ENCODE measurements around the gene TSPO. TPM values are rescaled to one million over a fixed set of nuclear protein-coding genes. Genes with fewer than 3 reads are reported as not detected.

Gene TSPO
- total and polyA plus RNA-seq, 2 of the 8 experiments (the other 6 are each of a cell fraction or from before 2014, with no cell fraction given), result 19.9 to 51.5 TPM

DNA sequence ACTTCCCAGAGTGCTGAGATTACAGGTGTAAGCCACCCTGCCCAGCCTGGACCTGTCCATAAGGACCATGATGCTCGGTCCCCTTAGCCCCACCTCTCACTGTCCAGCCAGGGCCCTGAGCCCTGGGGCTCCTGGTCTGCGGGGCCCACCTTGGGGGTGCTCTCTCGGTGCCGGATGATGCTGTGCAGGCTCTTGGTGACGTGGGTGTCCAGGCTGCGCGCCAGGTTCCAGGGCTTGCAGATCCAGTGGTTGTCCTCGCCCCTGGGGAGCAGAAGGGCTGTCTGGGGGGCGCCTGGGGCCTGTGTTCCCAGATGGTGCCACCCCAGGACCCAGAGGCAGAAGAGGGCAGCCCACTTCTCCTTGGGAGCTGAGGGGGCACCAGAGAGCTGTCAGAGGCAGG lies 22.2 kb downstream of the TSPO start:
- H2AK5ac ChIP-seq (ENCODE audit: low read depth, low read length), result no peak overlapping the region

More for the DNA sequence above, 22.2 kb downstream of the TSPO start:
- Histone ChIP-seq H2BK12ac (ENCODE audit: low read depth, low read length) (no peak overlapping the region), H4K5ac (ENCODE audit: insufficient read length, low read depth, low read length) (no peak overlapping the region), H2AFZ (ENCODE audit: low read length) (no peak overlapping the region), H3K79me1 (ENCODE audit: low read depth, low read length) (no peaks in the 10 kb centered on the region), H3K23ac (ENCODE audit: insufficient read length) (no peak overlapping the region), H3K9ac (replicated peaks in 1 of 4; ENCODE audit: extremely low read depth in 1 of 4, low read depth in 3 of 4, low read length in 3 of 4) (no peak overlapping the region), H3K79me2 (ENCODE audit: control insufficient read depth in 1 of 2, insufficient read depth in 2 of 2, low read length in 2 of 2) (no peaks in the 10 kb centered on the region), H2BK120ac (replicated peaks; ENCODE audit: low read depth, low read length) (no peak overlapping the region), H3K36me3 (ENCODE audit: control insufficient read depth in 2 of 4, insufficient read depth in 4 of 4, low read length in 3 of 4) (peaks cover 31 to 62% (median 60%) of the 10 kb centered on the region in 4 experiments), H3K18ac (ENCODE audit: extremely low read depth, low read length) (no peak overlapping the region), H4K20me1 (replicated peaks in 1 of 2; ENCODE audit: control insufficient read depth in 1 of 2, insufficient read depth in 2 of 2, low read length in 2 of 2) (peaks cover 7 to 14% of the 10 kb centered on the region in 2 experiments), H3K4ac (replicated peaks; ENCODE audit: insufficient read length, low read depth, low read length) (no peak overlapping the region), H3K4me2 (ENCODE audit: insufficient read depth in 1 of 2, low read depth in 2 of 2, low read length in 2 of 2) (no peak overlapping the region), H2BK15ac (ENCODE audit: low read length) (no peak overlapping the region), H4K8ac (ENCODE audit: extremely low read depth, insufficient read depth, low read length) (no peak overlapping the region), H2BK20ac (ENCODE audit: low read length) (no peak overlapping the region), H3K27me3 (replicated peaks in 1 of 4; ENCODE audit: control insufficient read depth in 3 of 4, extremely low read depth in 1 of 4, insufficient read depth in 3 of 4, low read length in 3 of 4) (no peaks in the 10 kb centered on the region), H3K56ac (replicated peaks; ENCODE audit: insufficient read length, low read depth, low read length) (no peak overlapping the region), H4K91ac (replicated peaks; ENCODE audit: insufficient read length, low read length) (no peak overlapping the region), H3K4me1 (replicated peaks in 1 of 4; ENCODE audit: control insufficient read depth in 3 of 4, insufficient read depth in 4 of 4, low read length in 3 of 4) (no peaks in the 10 kb centered on the region), H3K23me2 (ENCODE audit: low read depth, low read length) (no peaks in the 10 kb centered on the region), H3K27ac (ENCODE audit: low read depth, low read length) (no peak overlapping the region), H3K4me3 (ENCODE audit: extremely low read depth in 1 of 4, insufficient read depth in 2 of 4, low read depth in 3 of 4, low read length in 4 of 4) (no peak overlapping the region), H3K9me3 (ENCODE audit: insufficient read depth in 2 of 2, low read depth in 1 of 2, low read length in 1 of 2) (no peaks in the 10 kb centered on the region), H3K14ac (ENCODE audit: insufficient read length) (no peak overlapping the region), H2BK5ac (ENCODE audit: low read depth, low read length) (no peak overlapping the region)
- POLR2A ChIA-PET (ENCODE audit: partially characterized antibody), result interaction anchor here (0.6 to 1.9 kb wide), 6 partner anchors 9 to 559 kb away, joined by 3 to 5 read pairs (median 4); partner anchors contain the start of gene POLDIP3
- DNase-seq (ENCODE audit: low read depth in 1 of 2, low spot score in 2 of 2) (no peak), FAIRE-seq (no peak)
- TF ChIP-seq, protein P1, sequence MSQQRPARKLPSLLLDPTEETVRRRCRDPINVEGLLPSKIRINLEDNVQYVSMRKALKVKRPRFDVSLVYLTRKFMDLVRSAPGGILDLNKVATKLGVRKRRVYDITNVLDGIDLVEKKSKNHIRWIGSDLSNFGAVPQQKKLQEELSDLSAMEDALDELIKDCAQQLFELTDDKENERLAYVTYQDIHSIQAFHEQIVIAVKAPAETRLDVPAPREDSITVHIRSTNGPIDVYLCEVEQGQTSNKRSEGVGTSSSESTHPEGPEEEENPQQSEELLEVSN (IDR thresholded peaks at IDR 0.05), result no peak
- TF ChIP-seq YY1 (IDR thresholded peaks at IDR 0.05; ENCODE audit: low read depth, low read length) (no peak), NANOG (IDR thresholded peaks at IDR 0.05; ENCODE audit: insufficient read depth, low read depth, low read length, poor library complexity, severe bottlenecking) (no peak), SUZ12 (IDR thresholded peaks at IDR 0.05; ENCODE audit: low read length) (no peak)
- 97% methylated on average over 9 of the region's 9 CpGs; no CpG with 5 or more reads in 1 of the 2 experiments for WGBS, 2 experiments (ENCODE audit: extremely low coverage in 1 of 2, insufficient coverage in 1 of 2, insufficient read length in 1 of 2, insufficient replicate concordance in 2 of 2, low coverage in 1 of 2, low lambda C conversion rate in 2 of 2, missing lambda C conversion rate in 1 of 2)
- CTCF ChIA-PET (ENCODE audit: partially characterized antibody), result interaction anchor here (1.3 to 1.4 kb wide), 2 partner anchors 11 to 525 kb away, joined by 3 read pairs; no protein-coding TSS in a partner anchor

Data from H1 (cell line).